Thyroid gland (tissue), 4 donors: ENCODE measurements around the gene QSOX2.

Experiments used
- POLR2A ChIP-seq, 2 donors: fragments of 450-650 bp; IDR thresholded peaks; one replicate each; pipeline ENCODE4 v1.6.1; 2017; ENCODE audit warnings: antibody characterized with exemption in 2 of 2, mild to moderate bottlenecking in 2 of 2, moderate library complexity in 1 of 2
- TF ChIP-seq, protein P1 (sequence below), 6 experiments: fragments of 200-600 bp in 3 of 6; fragments of 450-650 bp in 3 of 6; sonication (generic) in 3 of 6; IDR thresholded peaks; one replicate each; pipeline ENCODE4 v1.5.1; 2016 to 2019; ENCODE audit warnings: antibody characterized with exemption in 6 of 6, mild to moderate bottlenecking in 2 of 6, inconsistent platforms in 1 of 6, moderate library complexity in 1 of 6

- TF ChIP-seq, protein P1, sequence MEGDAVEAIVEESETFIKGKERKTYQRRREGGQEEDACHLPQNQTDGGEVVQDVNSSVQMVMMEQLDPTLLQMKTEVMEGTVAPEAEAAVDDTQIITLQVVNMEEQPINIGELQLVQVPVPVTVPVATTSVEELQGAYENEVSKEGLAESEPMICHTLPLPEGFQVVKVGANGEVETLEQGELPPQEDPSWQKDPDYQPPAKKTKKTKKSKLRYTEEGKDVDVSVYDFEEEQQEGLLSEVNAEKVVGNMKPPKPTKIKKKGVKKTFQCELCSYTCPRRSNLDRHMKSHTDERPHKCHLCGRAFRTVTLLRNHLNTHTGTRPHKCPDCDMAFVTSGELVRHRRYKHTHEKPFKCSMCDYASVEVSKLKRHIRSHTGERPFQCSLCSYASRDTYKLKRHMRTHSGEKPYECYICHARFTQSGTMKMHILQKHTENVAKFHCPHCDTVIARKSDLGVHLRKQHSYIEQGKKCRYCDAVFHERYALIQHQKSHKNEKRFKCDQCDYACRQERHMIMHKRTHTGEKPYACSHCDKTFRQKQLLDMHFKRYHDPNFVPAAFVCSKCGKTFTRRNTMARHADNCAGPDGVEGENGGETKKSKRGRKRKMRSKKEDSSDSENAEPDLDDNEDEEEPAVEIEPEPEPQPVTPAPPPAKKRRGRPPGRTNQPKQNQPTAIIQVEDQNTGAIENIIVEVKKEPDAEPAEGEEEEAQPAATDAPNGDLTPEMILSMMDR (IDR thresholded peaks at IDR 0.05) = no peak
- no peak for TF ChIP-seq POLR2A (IDR thresholded peaks at IDR 0.05)
Measured at GRCh38 chr9:136225366-136225747, 20.3 kb downstream of the QSOX2 start.
